CD4-positive, alpha-beta T cell treated with Interleukin-6 for 4 hours (primary cell): ENCODE measurements around the gene SEC62.

Source experiments
- DNase-seq: peaks from one replicate; pipeline ENCODE4 v3.0.0-alpha.2; 2020; ENCODE audit warnings: mixed read lengths

SEC62 gene, protein sequence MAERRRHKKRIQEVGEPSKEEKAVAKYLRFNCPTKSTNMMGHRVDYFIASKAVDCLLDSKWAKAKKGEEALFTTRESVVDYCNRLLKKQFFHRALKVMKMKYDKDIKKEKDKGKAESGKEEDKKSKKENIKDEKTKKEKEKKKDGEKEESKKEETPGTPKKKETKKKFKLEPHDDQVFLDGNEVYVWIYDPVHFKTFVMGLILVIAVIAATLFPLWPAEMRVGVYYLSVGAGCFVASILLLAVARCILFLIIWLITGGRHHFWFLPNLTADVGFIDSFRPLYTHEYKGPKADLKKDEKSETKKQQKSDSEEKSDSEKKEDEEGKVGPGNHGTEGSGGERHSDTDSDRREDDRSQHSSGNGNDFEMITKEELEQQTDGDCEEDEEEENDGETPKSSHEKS

DNA sequence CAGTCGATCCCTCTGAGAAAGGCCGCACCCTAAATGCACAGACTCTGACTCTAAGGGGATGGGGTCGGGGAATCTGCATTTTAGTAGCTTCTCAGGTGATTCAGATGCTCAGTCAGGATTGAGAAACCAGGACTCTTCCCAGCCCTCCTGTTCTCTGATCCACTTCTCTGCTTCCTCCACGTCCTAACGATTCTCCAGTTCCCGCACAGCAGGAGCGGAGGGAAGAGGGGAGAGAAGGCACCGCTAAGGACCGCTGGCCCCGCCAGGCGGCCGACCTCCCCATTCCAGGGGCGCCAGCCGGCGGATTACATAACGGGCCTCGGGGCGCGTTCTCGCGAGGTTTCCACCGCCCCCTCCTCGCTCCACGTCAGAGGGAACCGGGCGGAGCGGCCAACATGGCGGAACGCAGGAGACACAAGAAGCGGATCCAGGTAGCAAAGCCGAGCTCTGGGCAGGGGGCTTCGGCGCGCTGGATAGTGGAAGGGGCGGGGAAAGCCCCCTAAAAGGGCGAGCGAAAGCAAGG, at the start of gene SEC62:
Gene SEC62, plus strand, starts transcription at position 380 of the 523 bp plus-strand sequence. Its CDS starts 16 bp downstream, at position 396.
- peak; percentile 95 for DNase-seq

DNA sequence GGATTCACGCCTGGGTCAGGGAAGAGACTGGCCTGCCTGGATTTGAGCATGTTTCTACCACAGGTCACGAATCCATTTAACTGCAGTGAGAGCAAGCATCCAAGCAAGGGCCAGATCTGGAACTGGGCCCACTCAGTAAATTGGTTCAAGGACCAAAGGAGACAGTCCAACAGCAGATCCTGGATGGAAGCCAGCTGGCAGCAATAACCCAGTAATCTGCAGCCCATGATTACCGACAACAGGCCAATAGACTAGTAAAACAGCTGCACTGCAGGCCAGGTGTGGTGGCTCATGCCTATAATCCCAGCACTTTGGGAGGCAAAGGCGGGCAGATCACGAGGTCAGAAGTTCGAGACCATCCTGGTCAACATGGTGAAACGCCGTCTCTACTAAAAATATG, 43.4 kb upstream of the SEC62 start:
- no peak for DNase-seq

DNA sequence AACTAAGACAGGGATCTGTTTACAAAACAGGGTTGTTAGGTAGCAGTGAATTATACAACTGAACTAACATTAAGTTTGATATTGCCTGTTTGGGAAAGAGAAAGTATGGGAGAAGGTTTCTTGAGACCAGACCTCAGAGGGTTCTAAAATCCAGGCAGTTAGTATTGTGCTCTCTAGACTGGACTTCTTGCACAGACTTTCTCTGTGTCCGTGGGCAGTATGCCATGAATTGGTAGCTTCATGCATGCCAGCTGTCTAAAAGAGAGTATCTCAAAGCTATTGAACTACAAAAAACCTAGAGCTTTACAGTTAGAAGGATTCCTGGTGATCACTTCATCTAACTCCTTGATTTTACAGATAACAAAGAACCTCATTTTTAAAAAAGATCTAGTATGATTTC, 42.8 kb upstream of the SEC62 start:
- DNase-seq: no peak

DNA sequence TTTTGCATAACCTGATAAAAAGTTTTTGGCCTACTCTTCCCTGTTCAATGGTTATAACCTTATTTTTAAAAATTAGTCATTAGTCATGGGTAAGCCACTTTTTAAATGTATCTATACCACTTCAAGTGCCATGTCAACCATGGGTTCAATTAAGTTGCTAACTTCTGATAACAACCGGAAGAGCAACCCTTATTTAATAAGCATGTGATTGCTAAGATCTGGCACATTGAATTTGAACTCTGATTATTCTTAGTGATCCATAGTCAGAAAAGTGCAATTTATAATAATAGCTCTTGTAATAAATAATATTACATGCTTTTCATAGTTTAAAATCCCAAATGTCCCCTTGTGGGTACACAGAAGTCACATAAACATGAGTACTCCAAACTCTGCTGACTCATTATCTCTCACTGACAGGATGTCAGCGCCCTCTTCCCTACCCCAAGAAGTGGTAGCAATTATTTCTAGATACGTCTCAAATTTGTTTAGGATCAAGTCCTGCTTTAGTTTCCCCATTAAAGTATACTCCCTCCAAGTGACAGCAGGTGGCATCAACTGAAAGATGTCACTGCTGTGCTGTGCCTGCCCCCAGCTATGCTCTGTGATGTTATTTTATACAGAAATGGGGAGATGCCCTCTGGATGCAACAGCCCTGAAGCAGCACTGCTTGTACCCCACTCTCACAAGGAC, 36.6 kb upstream of the SEC62 start:
- DNase-seq: peak; percentile 7

DNA sequence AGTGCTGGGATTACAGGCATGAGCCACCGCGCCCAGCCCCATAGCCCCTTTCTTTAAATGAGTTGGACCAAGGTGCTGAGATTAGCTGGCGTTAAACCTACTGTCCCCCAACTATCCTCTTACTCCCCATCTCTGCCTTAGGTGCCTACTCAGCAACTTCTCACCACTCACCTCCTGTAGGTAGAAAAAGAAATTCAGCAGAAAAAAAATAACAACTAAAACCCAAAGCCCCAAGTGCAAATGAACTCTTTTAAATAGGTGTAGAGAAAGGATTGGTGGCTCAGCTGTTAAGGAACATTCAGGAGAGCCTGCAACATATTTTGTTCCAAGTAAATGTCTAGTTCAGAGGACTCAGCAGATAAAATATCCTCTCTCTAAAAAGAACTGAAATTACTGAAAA, 35.8 kb upstream of the SEC62 start:
- DNase-seq: no peak

DNA sequence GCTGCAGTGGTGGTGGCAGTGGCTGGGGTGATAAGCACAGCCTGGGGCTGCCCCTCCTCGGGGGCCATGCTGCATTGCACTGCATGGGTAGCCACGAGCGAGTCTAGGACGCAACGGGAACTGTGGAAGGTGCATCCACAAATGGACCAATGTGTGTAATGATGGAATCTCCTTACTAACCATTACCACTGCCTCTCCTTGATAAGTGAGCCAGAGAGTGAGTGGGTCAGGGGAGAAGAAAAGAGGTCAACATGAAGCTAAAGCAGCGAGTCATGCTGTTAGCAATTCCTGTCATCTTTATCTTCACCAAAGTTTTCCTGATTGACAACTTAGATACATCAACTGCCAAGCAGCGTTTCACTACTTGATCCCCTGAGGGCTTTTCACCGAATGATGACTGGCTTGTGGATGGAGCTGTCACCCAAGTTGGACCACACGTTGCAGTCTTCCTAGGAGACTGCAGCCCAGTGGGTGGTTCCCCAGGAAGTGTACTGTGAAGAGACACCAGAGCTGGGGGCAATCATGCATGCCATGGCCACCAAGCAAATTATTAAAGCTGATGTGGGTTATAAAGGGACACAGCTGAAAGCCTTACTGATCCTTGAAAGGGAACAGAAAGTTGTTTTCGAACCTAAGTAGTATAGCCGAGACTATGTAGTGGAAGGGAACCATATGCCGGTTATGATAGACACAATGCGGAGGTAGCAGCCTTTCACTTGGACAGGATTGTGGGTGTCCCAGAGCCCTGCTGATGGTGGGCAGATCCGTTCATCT, 34.7 kb upstream of the SEC62 start:
- DNase-seq: no peak

DNA sequence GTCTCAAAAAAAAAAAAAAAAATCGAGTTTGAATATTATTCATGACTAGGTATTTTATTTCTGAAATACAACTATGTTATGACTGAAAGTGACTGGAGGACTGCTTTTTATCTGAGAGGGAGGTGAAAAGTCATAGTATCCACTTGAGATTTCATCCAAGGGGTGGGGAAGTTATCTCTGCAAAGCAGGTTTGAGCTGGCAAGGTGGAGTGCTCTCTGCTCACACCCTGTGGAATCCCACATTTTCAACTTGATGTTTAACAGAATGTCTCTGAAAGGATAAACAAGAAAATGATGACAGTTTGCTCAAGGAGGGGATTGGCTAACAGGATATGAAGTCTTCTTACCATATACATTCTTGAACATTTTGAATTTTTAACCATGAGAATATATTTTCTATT, 27.3 kb upstream of the SEC62 start:
- DNase-seq: no peak

DNA sequence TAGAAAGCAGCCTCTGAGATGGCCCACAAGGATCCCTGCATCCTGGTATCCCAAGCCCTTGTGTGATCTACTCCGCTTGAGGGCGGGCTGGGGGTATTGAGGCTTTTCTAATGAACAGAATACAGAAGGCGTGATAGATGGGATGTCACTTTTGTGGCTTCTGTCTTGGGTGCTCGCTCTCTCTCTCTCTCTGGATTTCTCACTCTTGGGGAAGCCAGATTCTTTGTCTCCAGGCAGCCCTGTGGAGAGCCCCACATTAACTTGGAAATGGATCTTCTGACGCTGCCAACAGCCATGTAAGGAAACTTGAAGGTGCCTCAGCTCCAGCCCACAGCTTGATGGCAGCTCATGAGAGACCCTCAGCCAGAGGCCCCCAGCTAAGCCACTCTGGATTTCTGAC, 26.9 kb upstream of the SEC62 start:
- no peak for DNase-seq

DNA sequence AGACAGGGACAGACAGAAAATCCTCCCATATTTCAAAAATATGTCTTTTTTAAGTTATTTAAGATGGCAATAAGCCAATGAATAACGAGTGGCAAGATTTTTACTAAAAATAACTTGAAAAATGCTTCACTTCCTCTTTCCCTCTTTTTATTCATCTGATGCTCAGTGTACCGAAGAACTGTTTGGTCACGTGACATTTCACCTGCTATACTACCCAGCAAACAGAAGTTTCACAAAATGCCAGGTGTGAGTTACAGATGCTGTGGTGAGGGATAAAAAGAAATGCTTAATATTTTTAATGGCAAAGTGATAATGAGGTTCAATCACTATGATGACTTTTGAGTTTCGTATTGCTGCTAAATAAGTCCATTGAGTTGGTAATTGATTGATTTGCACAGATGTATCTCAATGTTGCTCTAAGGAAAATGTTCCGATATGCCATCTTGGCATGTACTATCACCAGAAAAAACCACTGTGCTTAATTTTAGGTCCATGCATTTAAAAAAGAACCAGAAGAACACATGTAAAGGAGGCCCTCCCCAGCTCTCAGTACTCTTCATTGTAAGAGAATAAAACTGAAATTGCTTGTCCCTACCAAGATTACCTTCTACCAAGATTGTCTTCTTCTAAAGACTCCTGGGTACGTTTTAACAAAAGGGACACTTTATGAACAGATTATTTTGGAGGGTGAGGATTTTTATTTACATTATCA, 26.0 kb upstream of the SEC62 start:
- no peak for DNase-seq

DNA sequence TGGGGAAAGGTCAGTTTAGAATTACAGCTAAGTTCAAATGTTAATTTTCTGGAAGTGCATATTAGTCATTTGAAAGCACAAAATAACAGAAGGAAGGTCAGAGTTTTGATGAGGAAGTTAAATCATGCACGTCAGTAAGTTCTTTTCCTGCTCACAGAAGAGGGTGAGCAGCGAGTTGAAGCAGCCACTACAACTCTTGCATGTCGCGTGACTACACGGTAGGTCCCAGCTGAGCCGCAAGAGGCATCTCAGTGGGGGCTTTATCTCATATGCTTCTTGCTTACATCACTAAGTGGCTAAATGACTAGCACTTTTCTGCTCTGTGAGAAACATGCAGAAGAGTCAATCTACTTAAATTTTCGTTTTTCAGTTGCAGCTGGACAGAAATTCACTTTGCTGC, 21.3 kb upstream of the SEC62 start:
- DNase-seq: peak; percentile 40

DNA sequence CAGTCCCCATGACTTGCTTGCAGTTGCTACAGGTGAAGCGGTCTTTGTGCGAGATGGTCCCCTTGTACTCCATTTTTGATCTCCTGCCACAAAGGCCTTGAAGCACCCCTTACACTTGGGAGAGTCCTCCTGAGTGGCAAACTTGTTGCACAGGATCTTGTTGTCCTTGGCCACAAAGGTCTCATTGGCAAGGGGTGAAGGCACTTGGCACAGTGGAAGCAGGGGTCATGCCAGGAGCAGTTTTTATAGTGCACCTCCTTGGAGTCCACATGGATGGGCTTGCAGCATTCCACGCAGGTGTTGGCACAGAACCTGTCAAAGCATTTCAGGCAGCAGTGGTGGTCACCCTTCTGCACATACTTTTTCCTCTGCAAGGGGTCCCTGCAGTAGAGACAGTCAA, 20.3 kb upstream of the SEC62 start:
- DNase-seq: no peak

DNA sequence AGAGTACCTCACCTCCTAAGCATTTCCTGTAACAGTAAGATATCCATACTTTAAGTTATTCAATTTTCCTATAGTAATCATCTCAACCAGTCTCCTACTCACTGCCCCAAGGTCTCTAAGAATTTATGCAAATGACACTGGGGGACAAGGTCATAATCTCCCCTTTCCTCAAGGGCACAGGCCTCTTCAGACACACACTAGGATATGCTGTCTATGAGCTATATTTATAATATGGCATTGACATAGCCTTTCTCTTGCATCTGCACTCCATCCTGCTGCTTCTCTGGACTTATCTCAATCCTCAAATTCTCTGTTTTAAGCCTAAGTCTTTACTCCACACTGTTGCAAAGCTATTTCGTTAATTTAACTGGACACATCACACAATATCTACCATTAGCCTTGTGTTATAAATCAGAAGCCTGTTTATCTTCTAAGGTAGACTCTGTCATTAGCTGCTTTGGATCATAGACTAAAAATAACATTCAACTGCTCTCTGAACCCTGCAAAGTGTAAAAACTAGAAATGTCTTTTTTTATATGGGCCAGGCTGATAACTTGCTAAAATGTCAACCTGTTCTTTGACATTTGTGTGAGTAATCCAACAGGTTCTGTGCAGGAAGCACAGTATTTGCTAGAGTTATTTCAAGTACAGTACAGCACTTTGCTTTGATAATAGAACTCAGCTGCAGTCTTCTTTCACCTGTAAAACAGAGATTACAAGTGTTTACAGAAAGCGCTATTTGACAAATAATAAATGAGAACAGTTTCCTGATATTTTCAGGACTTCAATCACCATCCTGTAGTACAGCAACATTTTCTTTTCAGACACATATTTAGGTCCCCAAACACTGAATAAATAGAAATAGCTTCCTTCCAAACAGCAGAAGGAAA, 17.8 kb upstream of the SEC62 start:
- DNase-seq: no peak

DNA sequence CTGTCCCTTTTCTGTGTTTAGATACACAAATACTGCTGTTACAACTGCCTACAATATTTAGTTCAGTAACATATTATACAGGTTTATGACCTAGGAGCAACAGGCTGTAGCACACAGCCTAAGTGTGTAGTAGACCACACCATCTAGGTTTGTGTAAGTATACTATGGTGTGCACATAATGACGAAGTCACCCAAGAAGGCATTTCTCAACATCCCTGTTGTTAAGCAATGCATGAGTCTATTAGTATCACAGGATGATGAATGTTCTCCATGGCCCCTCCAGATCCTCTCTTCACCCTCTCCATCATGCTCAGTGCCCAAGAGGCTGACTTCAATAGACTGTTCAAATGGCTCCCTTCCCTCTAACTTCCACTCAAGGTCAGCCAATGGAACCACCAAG, 14.6 kb upstream of the SEC62 start:
- DNase-seq: no peak

DNA sequence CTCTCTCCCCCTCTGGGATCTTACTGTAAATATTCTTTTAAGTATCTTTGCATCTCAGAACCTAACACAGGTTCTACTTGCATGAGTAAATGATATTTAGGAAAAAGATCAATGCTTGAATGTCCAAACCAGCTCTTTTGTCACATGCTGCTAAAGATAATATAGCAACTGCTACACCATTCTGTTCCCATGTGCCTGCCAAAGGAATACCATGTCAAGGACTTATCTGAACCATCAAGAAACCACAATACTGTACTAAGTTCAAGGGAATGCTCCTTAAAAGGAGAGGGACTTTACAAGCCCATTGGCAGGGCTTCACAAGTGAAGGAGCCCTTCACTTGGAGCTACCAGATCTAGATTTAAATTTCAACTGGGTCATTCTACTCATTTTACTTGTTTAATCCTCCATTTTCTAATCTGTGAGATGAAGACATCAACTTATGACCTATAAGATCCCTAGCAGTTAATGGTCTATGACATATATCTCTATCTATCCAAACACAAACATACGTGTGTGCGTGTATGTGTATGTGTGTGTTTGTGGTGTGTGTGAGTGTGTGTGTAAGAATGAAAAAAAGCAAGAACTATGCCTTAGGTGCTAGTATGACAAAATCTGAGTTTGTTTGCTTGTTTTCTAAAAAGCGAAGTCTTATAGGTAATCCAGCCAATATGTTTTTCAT, 13.0 kb upstream of the SEC62 start:
- DNase-seq: no peak

DNA sequence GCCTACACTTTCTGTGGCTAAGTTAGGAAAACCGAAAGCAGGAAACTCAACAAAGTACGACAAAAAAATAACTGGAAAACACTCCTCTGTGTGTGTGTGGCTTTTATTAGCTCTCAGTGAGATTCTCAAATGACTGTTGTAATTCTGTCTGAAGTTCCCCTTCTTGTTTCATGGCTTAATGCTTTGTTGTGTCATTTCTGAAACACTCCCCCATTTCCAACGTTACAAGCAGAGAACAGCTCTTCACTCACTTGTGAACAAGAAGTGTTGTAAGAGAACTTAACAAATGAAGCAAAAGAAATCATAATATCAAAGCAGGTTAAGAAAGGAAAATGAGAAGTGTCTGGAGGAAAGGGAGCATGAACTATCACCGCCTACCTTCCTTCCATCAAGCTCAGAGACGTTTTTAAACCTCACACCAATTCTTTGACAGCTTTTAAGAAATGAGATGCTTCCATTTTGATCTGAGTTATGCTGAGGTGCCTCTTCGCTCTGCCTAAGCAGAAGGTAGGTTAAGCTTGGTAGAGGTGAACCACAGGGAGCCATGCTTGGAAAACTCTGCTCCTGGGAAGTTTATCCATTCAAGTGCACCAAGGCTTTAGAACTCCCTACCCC, 12.4 kb upstream of the SEC62 start:
- no peak for DNase-seq

DNA sequence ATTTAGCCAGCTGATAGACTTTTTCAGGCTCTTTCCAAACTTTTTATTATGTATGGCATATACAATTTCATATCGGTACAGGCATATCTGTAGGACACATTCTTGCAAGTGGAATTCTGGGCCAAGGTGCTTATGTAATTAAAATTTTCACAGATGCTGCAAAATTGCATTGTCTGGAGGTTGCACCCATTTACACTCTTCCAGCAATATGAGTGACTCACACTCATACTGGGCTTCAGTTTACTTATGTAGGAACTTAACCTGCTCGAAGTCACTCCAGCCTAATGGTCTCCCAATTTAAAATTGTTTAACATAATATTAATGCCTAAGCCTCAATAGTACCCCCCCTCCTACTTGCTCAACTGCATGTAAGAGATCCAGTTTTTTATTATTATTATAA, 11.2 kb upstream of the SEC62 start:
- DNase-seq: no peak

DNA sequence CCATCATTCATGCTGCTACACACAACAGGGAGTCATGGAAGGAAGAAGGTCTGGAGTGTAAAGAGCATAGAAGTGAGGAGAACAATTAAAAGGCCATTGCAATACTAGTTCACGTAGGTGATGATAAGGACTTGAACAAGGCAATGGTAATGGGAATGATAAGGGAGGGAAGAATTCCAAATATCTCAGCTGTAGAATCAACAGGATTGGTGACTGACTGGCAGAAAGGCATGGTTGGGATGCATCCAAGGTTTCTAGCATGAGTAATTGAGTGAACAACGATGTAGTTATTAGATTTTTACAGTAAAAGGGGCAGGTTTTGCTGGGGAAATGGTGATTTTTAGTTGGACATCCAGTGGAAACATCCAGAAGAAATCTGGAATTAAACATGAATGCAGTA, 2.4 kb upstream of the SEC62 start:
- DNase-seq: no peak

DNA sequence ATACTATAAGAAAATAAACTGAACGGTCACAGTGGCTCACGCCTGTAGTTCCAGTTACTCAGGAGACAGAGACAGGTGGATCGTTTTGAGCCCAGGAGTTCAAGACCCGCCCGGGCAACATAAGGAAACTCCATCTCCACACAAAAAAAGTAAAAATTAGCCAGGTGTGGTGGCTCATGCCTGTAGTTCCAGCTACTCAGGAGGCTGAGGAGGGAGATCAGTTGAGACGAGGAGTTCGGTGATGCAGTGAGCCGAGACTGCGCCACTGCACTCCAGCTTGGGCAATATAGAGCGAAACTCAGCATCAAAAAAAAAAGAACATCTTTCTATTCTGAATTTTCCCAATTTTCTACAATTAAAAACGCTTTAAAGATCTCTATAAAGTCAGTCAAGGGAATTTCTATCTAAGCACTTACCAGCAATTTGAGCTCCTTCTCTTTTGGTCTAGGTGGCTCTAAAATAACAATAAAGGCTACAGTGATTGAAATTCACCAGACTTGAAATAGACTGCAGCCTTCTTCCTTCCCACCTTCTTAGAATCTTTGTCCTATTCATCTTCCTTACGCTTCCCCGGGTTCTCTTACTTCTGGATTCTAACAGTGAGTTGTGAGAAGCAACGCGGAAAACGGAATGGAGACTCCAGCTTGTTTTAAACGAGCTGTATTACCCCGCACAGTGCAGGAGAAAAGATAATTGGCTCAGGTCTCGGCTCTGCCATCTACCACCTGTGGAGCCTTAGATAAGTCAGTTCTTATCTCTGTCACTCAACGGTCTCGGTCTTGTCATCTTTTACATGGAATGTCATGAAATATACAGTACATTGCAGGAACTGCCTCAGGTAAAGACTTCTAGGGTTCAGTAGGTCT, 812 bp upstream of the SEC62 start:
- no peak for DNase-seq
